ENCODE measurements around the gene ABHD12.

The ABHD12 gene

DNA sequence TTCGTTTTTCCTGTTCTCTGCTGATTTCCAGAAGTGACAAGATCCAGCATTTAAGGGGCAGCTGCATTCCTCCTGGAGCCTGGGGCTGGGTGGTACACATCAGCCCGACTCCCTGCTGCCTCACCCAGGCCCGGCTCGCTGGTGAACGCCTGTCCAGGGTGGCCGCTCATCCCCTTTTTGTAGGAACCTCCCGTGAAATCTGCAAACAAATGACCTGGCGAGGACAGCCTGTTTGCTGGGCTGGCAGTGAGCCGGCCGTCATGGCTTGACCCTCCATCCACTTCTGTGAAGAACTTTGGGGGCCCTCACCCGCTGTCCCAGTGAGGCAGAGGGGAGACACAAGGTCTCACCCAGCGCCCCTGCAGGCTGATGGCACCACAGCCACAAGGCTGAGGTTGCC lies 103.7 kb downstream of the ABHD12 start:
- Histone ChIP-seq H2BK120ac (ENCODE audit: low read depth, low read length) (no peak overlapping the region), H3K9ac (ENCODE audit: low read length) (no peak overlapping the region), H2AK5ac (ENCODE audit: low read length) (no peak overlapping the region), H3K4me3 (ENCODE audit: low read length) (no peak overlapping the region), H2BK5ac (ENCODE audit: low read length) (no peak overlapping the region), H2BK15ac (replicated peaks; ENCODE audit: low read depth) (no peak overlapping the region), H4K8ac (ENCODE audit: low read depth, low read length) (no peak overlapping the region), H3K56ac (ENCODE audit: low read length) (no peak overlapping the region), H4K5ac (ENCODE audit: low read length) (no peak overlapping the region), H3K4me2 (ENCODE audit: low read length) (no peak overlapping the region), H3K79me2 (ENCODE audit: control insufficient read depth, insufficient read depth, low read length) (no peaks in the 10 kb centered on the region), H3K4me1 (ENCODE audit: control insufficient read depth, low read depth, low read length) (no peaks in the 10 kb centered on the region), H3K27ac (ENCODE audit: low read depth, low read length) (no peak overlapping the region), H3K23ac (ENCODE audit: low read length) (no peak overlapping the region), H3K18ac (ENCODE audit: low read length) (no peak overlapping the region), H3K4ac (ENCODE audit: low read depth, low read length) (no peak overlapping the region), H3K79me1 (ENCODE audit: low read length) (no peaks in the 10 kb centered on the region), H3K27me3 (ENCODE audit: insufficient read depth, low read length, poor library complexity) (no peaks in the 10 kb centered on the region), H3K36me3 (ENCODE audit: control insufficient read depth, insufficient read depth, low read length) (peaks cover 12% of the 10 kb centered on the region)
- no CpG with 5 or more reads among the region's 12 CpGs for WGBS (ENCODE audit: extremely low coverage, insufficient coverage, low lambda C conversion rate)
- DNase-seq: no peak

DNA sequence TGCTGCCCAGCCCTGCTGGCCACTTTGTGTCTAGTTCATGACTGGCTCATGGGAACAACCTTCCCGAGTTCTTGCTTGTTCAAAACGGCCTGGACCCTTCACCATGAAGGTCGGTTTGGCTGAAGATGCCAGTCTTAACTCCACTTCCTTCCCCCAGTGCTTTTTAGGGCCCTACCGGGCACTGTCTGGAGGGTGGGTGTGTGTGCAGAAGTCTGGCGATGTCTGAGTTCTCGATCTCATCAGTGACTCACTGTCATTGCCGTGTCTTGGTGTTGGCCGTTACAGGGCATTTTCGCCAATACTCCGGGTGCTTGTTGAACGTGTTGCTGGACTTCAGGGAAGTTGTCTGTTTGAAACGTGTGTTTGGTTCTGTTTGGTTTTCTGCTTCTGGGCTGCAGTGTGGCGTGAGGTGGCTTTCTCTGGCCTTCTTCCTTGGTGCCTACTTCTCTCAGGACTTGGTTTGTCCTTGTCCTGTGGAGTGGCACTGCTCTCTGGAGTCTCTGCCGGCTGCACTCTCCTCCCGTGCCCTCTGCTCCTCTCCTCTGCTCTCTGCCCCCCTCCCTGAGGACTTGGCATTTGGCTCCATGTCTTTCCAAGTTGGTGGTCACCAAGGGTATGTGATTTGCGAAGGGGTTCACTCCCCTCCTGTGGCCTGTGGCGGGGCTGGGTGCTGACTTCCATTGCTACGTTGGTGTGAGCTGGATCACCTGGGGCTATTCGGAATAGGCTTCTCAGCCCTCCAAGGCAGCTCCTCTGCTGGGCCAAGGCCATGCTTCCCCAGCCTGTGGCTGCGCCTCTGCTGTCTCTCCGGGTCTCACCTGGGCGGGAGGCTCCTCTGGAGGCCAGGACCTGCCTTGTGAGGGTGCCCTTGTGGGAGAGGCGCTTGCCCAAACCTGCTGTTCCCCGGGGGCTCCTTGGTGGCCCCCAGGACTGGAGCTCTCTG lies 104.5 kb downstream of the ABHD12 start:
- Histone ChIP-seq H4K8ac (ENCODE audit: low read depth, low read length) (no peak overlapping the region), H2BK5ac (ENCODE audit: low read length) (no peak overlapping the region), H2BK15ac (replicated peaks; ENCODE audit: low read depth) (no peak overlapping the region), H3K18ac (ENCODE audit: low read length) (no peak overlapping the region), H3K56ac (ENCODE audit: low read length) (no peak overlapping the region), H2BK120ac (ENCODE audit: low read depth, low read length) (no peak overlapping the region), H3K79me1 (ENCODE audit: low read length) (no peaks in the 10 kb centered on the region), H3K79me2 (ENCODE audit: control insufficient read depth, insufficient read depth, low read length) (no peaks in the 10 kb centered on the region), H4K5ac (ENCODE audit: low read length) (no peak overlapping the region), H3K4me2 (ENCODE audit: low read length) (no peak overlapping the region), H2AK5ac (ENCODE audit: low read length) (no peak overlapping the region), H3K23ac (ENCODE audit: low read length) (no peak overlapping the region), H3K9ac (ENCODE audit: low read length) (no peak overlapping the region), H3K27ac (ENCODE audit: low read depth, low read length) (no peak overlapping the region), H3K4ac (ENCODE audit: low read depth, low read length) (no peak overlapping the region), H3K4me1 (ENCODE audit: control insufficient read depth, low read depth, low read length) (no peaks in the 10 kb centered on the region), H3K4me3 (ENCODE audit: low read length) (no peak overlapping the region), H3K27me3 (ENCODE audit: insufficient read depth, low read length, poor library complexity) (no peaks in the 10 kb centered on the region), H3K36me3 (ENCODE audit: control insufficient read depth, insufficient read depth, low read length) (peaks cover 12% of the 10 kb centered on the region)
- no CpG with 5 or more reads among the region's 24 CpGs for WGBS (ENCODE audit: extremely low coverage, insufficient coverage, low lambda C conversion rate)
- DNase-seq: no peak

DNA sequence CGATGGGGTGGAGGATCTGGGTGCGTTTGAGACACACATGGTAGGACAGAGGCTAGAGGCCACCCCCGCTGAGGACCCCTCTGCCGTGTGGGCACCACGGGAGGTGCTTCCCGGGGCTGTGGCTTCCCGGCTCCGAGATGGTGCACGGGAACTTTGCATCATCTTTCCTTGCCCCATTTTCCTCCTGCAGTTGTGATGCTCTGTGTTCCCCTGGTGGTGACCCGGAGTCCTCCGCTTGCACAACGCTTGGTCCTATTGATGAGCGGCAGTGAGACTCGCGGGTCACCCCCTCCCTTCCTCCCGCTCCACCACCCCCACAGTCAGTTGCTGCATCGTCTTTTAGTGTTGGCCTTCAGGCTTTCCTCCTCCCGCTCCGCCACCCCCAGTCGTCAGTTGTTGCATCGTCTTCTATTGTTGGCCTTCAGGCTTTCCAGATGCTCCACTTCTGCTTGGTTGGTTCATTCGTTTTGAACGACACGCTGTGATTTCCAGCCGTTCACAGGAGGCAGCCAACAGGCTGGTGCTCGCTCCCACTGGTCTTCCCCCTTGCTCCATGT lies 105.5 kb downstream of the ABHD12 start:
- no peak overlapping the region for H3K9ac ChIP-seq (ENCODE audit: low read length)
- no peak overlapping the region for H4K8ac ChIP-seq (ENCODE audit: low read depth, low read length)
- no peak overlapping the region for H3K4me3 ChIP-seq (ENCODE audit: low read length)
- H3K4ac ChIP-seq (ENCODE audit: low read depth, low read length): no peak overlapping the region
- H2BK120ac ChIP-seq (ENCODE audit: low read depth, low read length): no peak overlapping the region
- no peak overlapping the region for H2BK5ac ChIP-seq (ENCODE audit: low read length)
- H3K18ac ChIP-seq (ENCODE audit: low read length): no peak overlapping the region
- H3K27ac ChIP-seq (ENCODE audit: low read depth, low read length): no peak overlapping the region
- no peak overlapping the region for H4K5ac ChIP-seq (ENCODE audit: low read length)
- no peak overlapping the region for H2AK5ac ChIP-seq (ENCODE audit: low read length)
- no peak overlapping the region for H3K4me2 ChIP-seq (ENCODE audit: low read length)
- no peaks in the 10 kb centered on the region for H3K79me2 ChIP-seq (ENCODE audit: control insufficient read depth, insufficient read depth, low read length)
- no peaks in the 10 kb centered on the region for H3K79me1 ChIP-seq (ENCODE audit: low read length)
- no peak overlapping the region for H3K56ac ChIP-seq (ENCODE audit: low read length)
- no peak overlapping the region for H3K23ac ChIP-seq (ENCODE audit: low read length)
- peak; percentile 60 for DNase-seq
- H2BK15ac ChIP-seq (replicated peaks; ENCODE audit: low read depth): no peak overlapping the region
- no peaks in the 10 kb centered on the region for H3K27me3 ChIP-seq (ENCODE audit: insufficient read depth, low read length, poor library complexity)
- WGBS (ENCODE audit: extremely low coverage, insufficient coverage, low lambda C conversion rate): no CpG with 5 or more reads among the region's 26 CpGs
- peaks cover 8% of the 10 kb centered on the region for H3K36me3 ChIP-seq (ENCODE audit: control insufficient read depth, insufficient read depth, low read length)
- H3K4me1 ChIP-seq (ENCODE audit: control insufficient read depth, low read depth, low read length): no peaks in the 10 kb centered on the region

DNA sequence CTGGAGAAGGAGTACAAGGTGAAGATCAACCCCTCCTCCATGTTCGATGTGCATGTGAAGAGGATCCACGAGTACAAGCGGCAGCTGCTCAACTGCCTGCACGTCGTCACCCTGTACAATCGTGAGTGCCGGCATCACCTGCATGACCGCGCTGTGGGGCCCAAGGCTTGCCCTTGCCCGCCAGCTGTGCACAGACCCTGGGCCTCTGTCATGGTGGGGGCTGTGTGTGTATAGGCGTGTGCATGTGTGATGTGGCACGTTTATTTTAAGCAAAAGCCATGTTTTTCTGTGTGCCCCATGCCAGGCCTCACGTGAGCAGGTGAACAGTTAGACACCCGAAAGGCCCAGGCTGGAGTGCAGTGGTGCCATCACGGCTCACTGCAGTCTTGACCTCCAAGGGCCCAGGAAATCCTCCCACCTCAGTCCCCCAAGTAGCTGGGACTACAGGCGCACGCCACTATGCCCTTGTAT lies 106.5 kb downstream of the ABHD12 start:
- H4K5ac ChIP-seq (ENCODE audit: low read length): no peak overlapping the region
- H3K56ac ChIP-seq (ENCODE audit: low read length): no peak overlapping the region
- H3K4me1 ChIP-seq (ENCODE audit: control insufficient read depth, low read depth, low read length): no peaks in the 10 kb centered on the region
- H3K4ac ChIP-seq (ENCODE audit: low read depth, low read length): no peak overlapping the region
- no peak overlapping the region for H4K8ac ChIP-seq (ENCODE audit: low read depth, low read length)
- H2BK15ac ChIP-seq (replicated peaks; ENCODE audit: low read depth): no peak overlapping the region
- H3K79me2 ChIP-seq (ENCODE audit: control insufficient read depth, insufficient read depth, low read length): no peaks in the 10 kb centered on the region
- no peak overlapping the region for H3K9ac ChIP-seq (ENCODE audit: low read length)
- no peak overlapping the region for H2BK5ac ChIP-seq (ENCODE audit: low read length)
- no CpG with 5 or more reads among the region's 17 CpGs for WGBS (ENCODE audit: extremely low coverage, insufficient coverage, low lambda C conversion rate)
- no peak overlapping the region for H3K4me2 ChIP-seq (ENCODE audit: low read length)
- no peak overlapping the region for H3K18ac ChIP-seq (ENCODE audit: low read length)
- no peak overlapping the region for H2AK5ac ChIP-seq (ENCODE audit: low read length)
- H3K36me3 ChIP-seq (ENCODE audit: control insufficient read depth, insufficient read depth, low read length): peaks cover 15% of the 10 kb centered on the region
- no peak overlapping the region for H2BK120ac ChIP-seq (ENCODE audit: low read depth, low read length)
- DNase-seq: no peak
- H3K23ac ChIP-seq (ENCODE audit: low read length): no peak overlapping the region
- H3K79me1 ChIP-seq (ENCODE audit: low read length): no peaks in the 10 kb centered on the region
- no peak overlapping the region for H3K4me3 ChIP-seq (ENCODE audit: low read length)
- no peaks in the 10 kb centered on the region for H3K27me3 ChIP-seq (ENCODE audit: insufficient read depth, low read length, poor library complexity)
- H3K27ac ChIP-seq (ENCODE audit: low read depth, low read length): no peak overlapping the region

DNA sequence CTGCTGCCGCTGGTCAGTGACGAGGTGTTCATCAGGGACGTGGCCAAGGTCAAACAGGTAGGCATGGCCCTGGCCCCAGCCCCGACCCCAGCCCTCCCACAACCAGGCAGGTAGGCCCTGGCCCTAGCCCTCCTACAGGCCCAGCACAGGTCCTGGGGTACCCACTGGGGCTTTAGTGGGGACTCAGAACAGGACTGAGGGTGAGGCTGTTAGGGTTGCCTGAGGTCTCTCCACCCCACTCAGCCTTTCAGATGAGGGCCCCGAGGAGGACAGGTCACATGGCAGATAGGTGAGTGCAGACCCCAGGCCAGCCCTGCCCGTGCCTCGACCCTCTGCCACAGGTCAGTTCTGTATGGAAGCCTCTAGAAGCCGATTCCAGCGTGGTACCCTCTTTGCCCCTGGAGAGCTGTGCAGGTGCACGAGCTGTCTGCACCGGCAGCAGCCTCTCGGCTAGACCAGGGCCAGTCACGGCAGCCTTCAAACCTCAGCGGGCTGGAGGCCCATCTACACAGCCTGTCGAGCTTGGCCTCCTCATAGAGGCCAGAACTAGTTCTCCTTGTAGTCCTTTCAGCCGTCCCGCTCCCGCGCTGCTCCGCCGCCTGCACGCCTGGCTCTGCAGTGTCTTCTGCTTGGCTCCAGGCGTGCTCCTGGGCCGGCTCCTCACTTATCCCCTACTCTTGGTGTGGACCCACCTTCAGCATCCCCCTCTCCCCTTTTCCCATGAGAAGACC lies 107.2 kb downstream of the ABHD12 start:
- H2BK120ac ChIP-seq (ENCODE audit: low read depth, low read length): no peak overlapping the region
- H3K4me1 ChIP-seq (ENCODE audit: control insufficient read depth, low read depth, low read length): no peaks in the 10 kb centered on the region
- peaks cover 13% of the 10 kb centered on the region for H3K36me3 ChIP-seq (ENCODE audit: control insufficient read depth, insufficient read depth, low read length)
- H3K4me2 ChIP-seq (ENCODE audit: low read length): no peak overlapping the region
- H3K18ac ChIP-seq (ENCODE audit: low read length): no peak overlapping the region
- H4K5ac ChIP-seq (ENCODE audit: low read length): no peak overlapping the region
- no peak overlapping the region for H3K23ac ChIP-seq (ENCODE audit: low read length)
- no peaks in the 10 kb centered on the region for H3K79me1 ChIP-seq (ENCODE audit: low read length)
- no peak overlapping the region for H3K9ac ChIP-seq (ENCODE audit: low read length)
- no peaks in the 10 kb centered on the region for H3K79me2 ChIP-seq (ENCODE audit: control insufficient read depth, insufficient read depth, low read length)
- H3K4me3 ChIP-seq (ENCODE audit: low read length): no peak overlapping the region
- no peak overlapping the region for H4K8ac ChIP-seq (ENCODE audit: low read depth, low read length)
- no peak overlapping the region for H2AK5ac ChIP-seq (ENCODE audit: low read length)
- no peak overlapping the region for H3K56ac ChIP-seq (ENCODE audit: low read length)
- no peak overlapping the region for H3K27ac ChIP-seq (ENCODE audit: low read depth, low read length)
- H2BK15ac ChIP-seq (replicated peaks; ENCODE audit: low read depth): no peak overlapping the region
- no peak for DNase-seq
- no peak overlapping the region for H2BK5ac ChIP-seq (ENCODE audit: low read length)
- no CpG with 5 or more reads among the region's 24 CpGs for WGBS (ENCODE audit: extremely low coverage, insufficient coverage, low lambda C conversion rate)
- H3K4ac ChIP-seq (ENCODE audit: low read depth, low read length): no peak overlapping the region
- no peaks in the 10 kb centered on the region for H3K27me3 ChIP-seq (ENCODE audit: insufficient read depth, low read length, poor library complexity)
